ENCODE measurements around the gene DGKI. TPM values are rescaled to one million over a fixed set of nuclear protein-coding genes. Genes with fewer than 3 reads are reported as not detected.

DGKI gene
- total RNA-seq, 3 donors from 2014 or later = 0.36 to 1.4 (median 0.46) TPM

DNA sequence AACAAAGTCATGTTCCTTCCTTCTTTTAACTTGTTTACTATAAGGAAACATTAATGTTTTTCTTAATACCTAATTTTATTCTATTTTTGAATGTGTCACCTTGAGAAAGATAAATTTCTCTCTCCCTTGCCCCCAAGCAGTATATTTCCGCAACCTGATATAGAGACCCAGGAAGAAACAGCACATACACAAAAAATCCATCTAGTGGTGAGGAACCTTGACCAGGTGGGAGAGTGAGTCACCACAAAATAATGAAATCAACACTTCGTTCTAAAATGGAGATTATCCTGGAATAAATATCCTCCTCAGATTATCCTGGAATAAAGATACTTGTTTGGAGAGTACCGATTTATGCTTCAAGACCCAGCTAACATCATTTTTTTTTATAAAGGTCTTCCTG is 270.3 kb downstream of the DGKI start:
- Histone ChIP-seq H3K9me3 (no peaks in the 10 kb centered on the region), H3K4me3 (no peak overlapping the region), H3K36me3 (ENCODE audit: low read depth) (no peaks in the 10 kb centered on the region), H3K4me1 (ENCODE audit: low read depth) (no peaks in the 10 kb centered on the region)
- TF ChIP-seq, protein P1, sequence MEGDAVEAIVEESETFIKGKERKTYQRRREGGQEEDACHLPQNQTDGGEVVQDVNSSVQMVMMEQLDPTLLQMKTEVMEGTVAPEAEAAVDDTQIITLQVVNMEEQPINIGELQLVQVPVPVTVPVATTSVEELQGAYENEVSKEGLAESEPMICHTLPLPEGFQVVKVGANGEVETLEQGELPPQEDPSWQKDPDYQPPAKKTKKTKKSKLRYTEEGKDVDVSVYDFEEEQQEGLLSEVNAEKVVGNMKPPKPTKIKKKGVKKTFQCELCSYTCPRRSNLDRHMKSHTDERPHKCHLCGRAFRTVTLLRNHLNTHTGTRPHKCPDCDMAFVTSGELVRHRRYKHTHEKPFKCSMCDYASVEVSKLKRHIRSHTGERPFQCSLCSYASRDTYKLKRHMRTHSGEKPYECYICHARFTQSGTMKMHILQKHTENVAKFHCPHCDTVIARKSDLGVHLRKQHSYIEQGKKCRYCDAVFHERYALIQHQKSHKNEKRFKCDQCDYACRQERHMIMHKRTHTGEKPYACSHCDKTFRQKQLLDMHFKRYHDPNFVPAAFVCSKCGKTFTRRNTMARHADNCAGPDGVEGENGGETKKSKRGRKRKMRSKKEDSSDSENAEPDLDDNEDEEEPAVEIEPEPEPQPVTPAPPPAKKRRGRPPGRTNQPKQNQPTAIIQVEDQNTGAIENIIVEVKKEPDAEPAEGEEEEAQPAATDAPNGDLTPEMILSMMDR (IDR thresholded peaks at IDR 0.05) = no peak
- DNase-seq (no peak), ATAC-seq (no peak)
- intact Hi-C loops (cut with DNase I, micrococcal nuclease) = no loop called here

DNA sequence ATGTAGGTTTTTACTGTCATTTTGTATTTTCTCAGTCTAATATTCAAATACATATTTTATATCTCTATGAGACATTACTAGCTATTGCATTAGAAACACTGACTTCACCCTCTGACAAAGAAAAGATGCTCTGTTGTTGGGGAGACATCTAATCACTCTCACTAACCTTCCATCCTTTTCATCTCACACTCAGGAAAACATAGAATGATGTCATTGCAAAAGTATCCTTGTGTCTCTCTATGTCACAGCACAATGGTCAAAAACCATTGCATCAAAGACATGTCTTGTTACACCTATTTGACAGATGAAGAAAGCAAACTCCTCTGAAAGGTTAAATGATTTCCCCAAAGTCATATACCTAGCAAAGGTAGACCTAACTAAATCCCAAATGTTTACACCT is 272.0 kb downstream of the DGKI start:
- intact Hi-C loops (cut with DNase I, micrococcal nuclease) = no loop called here
- Histone ChIP-seq H3K9me3 (no peaks in the 10 kb centered on the region), H3K4me3 (no peak overlapping the region), H3K4me1 (ENCODE audit: low read depth) (no peaks in the 10 kb centered on the region), H3K36me3 (ENCODE audit: low read depth) (no peaks in the 10 kb centered on the region)
- TF ChIP-seq, protein P1 (IDR thresholded peaks at IDR 0.05) = no peak
- DNase-seq (no peak), ATAC-seq (no peak)

DNA sequence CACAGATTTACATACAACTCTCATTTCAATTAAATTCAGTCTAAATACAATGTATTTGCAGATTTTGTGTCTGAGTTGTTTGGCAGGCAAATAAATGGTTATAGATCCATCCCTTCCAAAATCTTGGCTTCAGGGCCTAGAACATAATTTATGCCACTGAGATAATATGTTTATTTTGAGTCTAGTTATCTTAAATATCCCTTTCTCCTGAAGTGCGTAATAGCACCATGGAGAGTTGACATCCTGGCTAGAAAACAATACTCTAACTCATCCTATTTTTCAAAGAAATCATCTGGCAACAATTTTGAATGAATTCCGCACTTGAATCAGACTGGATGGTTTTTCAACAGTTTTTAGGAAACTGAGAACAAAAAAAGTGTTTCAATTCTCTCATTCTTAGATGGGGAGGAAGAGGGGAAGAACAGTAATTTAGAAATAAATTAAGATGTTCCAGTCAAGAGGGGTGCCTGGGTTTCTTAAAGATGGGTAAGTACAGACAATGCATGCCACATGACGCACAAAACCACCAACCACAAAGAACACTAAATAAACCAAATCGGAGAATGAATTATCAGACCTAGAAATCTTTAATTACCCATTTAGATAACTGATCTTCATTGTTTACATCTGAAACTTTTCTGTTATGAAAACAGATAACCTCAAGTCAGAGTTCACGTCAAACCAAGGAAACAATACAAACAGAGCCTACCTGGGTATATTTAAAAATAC is 274.6 kb downstream of the DGKI start:
- intact Hi-C loops (cut with DNase I, micrococcal nuclease) = no loop called here
- no peak for DNase-seq
- ATAC-seq = no peak
- Histone ChIP-seq H3K36me3 (ENCODE audit: low read depth) (no peaks in the 10 kb centered on the region), H3K9me3 (no peaks in the 10 kb centered on the region), H3K4me3 (no peak overlapping the region), H3K4me1 (ENCODE audit: low read depth) (no peaks in the 10 kb centered on the region)
- TF ChIP-seq, protein P1 (IDR thresholded peaks at IDR 0.05) = no peak

DNA sequence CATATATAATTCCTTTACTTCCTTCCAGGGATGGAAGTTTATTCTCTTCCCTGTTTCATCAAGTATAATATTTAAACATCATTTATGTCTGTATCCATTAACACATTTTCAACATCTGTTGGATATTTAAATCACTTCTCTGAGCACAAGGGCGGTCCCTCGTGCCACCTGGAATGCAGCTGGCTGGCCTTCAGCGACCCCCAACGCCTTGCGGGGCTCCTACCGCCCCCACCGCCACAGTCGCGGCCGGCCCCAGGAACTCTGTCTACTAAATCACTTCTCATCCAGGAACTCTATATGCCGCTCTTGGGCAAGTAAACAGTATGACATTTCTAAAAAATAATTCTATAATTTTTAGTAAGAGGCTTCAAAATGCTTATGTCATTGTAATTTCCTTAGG is 282.1 kb downstream of the DGKI start:
- Histone ChIP-seq H3K4me1 (ENCODE audit: low read depth) (no peaks in the 10 kb centered on the region), H3K9me3 (no peaks in the 10 kb centered on the region), H3K36me3 (ENCODE audit: low read depth) (no peaks in the 10 kb centered on the region), H3K4me3 (no peak overlapping the region)
- DNase-seq (no peak), ATAC-seq (no peak)
- intact Hi-C loops (cut with DNase I, micrococcal nuclease) = no loop called here
- TF ChIP-seq, protein P1 (IDR thresholded peaks at IDR 0.05) = no peak

DNA sequence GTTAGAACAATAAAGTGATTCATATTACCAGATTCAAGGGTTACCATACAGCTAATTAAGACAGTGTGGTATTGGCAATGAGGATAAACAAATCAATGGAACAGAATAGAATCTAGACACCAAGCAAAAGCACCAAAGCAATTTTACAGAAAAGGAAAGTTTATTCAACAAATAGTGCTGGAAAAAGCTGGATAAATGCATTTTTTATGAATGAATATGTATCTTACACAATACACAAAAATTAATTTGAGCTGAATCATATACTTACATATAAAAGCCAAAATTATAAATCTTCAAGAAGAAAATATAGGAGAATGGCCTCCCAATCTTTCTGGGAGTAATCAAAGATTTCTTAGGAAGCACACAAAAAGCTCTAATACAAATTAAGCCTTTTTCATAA is 282.8 kb downstream of the DGKI start:
- no peak overlapping the region for H3K4me3 ChIP-seq
- no peak for DNase-seq
- no peak for ATAC-seq
- no peaks in the 10 kb centered on the region for H3K4me1 ChIP-seq (ENCODE audit: low read depth)
- no peaks in the 10 kb centered on the region for H3K36me3 ChIP-seq (ENCODE audit: low read depth)
- no peaks in the 10 kb centered on the region for H3K9me3 ChIP-seq
- intact Hi-C loops (cut with DNase I, micrococcal nuclease) = no loop called here
- TF ChIP-seq, protein P1 (IDR thresholded peaks at IDR 0.05) = no peak

DNA sequence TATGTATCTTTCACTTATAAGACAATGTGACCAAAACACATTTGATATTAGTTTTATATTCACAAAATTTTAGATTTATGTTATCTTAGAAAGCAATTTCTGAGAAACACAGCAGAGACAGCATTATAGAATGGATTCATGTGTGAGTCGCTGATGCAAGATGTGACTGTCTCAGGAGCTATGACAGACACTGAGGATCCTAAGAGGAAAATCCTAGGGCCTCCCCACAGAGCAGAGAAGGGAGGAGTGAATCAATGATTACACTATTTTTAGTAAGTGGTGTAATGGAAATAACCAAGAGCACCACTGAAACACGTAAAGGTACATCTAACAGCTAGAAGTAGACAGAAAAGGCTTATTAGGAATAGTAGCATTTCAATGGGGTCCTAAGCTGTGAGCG is 299.3 kb downstream of the DGKI start:
- Histone ChIP-seq H3K4me3 (no peak overlapping the region), H3K4me1 (ENCODE audit: low read depth) (no peaks in the 10 kb centered on the region), H3K9me3 (no peaks in the 10 kb centered on the region), H3K36me3 (ENCODE audit: low read depth) (no peaks in the 10 kb centered on the region)
- TF ChIP-seq, protein P1 (IDR thresholded peaks at IDR 0.05) = no peak
- intact Hi-C loops (cut with DNase I, micrococcal nuclease) = no loop called here
- ATAC-seq = no peak
- no peak for DNase-seq
